GM23338 (cell line): Measurements from ENCODE around the gene SNX10. TPM values are rescaled to one million over a fixed set of nuclear protein-coding genes. Genes with fewer than 3 reads are reported as not detected.

Source experiments
- ATAC-seq: fragments of 200-7000 bp; cut with Tn5 transposase; 3 replicates; pipeline ENCODE4 v1.9.1; 2020
- DNase-seq: peaks from one replicate; pipeline ENCODE4 v3.0.0-alpha.2; 2015; ENCODE audit warnings: low spot score
- H2AFZ ChIP-seq: fragments of 200-600 bp; sonication (generic); 2 replicates; pipeline ENCODE4 v1.8.0; 2016; ENCODE audit warnings: antibody characterized with exemption, mild to moderate bottlenecking, moderate library complexity
- H3F3A ChIP-seq: fragments of 200-600 bp; sonication (generic); replicated peaks from 2 replicates; pipeline ENCODE4 v1.8.0; 2017; ENCODE audit warnings: antibody characterized with exemption, mixed run types, low read depth
- H3K27ac ChIP-seq: fragments of 200-600 bp; sonication (generic); 2 replicates; pipeline ENCODE4 v1.6.1; 2016; ENCODE audit warnings: low read depth
- H3K27me3 ChIP-seq: fragments of 200-600 bp; sonication (generic); 2 replicates; pipeline ENCODE4 v1.8.0; 2016; ENCODE audit warnings: mild to moderate bottlenecking, mixed run types, moderate library complexity; ENCODE audit not compliant: insufficient read depth
- H3K36me3 ChIP-seq: fragments of 200-600 bp; sonication (generic); 2 replicates; pipeline ENCODE4 v1.8.0; 2016; ENCODE audit warnings: mild to moderate bottlenecking; ENCODE audit not compliant: insufficient read depth
- H3K4me1 ChIP-seq: fragments of 200-600 bp; sonication (generic); 2 replicates; pipeline ENCODE4 v1.8.0; 2016; ENCODE audit warnings: mild to moderate bottlenecking, moderate library complexity; ENCODE audit not compliant: insufficient read depth
- H3K4me2 ChIP-seq: fragments of 200-600 bp; sonication (generic); 2 replicates; pipeline ENCODE4 v1.7.1; 2017; ENCODE audit warnings: mixed run types
- H3K4me3 ChIP-seq: fragments of 200-600 bp; sonication (generic); 2 replicates; pipeline ENCODE4 v1.6.1; 2016; ENCODE audit warnings: mixed run types
- H3K79me2 ChIP-seq: fragments of 200-600 bp; sonication (generic); replicated peaks from 2 replicates; pipeline ENCODE4 v1.8.0; 2017; ENCODE audit warnings: mild to moderate bottlenecking; ENCODE audit not compliant: insufficient read depth
- H3K9me2 ChIP-seq: fragments of 200-600 bp; sonication (generic); 2 replicates; pipeline ENCODE4 v1.8.0; 2017; ENCODE audit not compliant: insufficient read depth
- H4K20me1 ChIP-seq: fragments of 200-600 bp; sonication (generic); replicated peaks from 2 replicates; pipeline ENCODE4 v1.8.0; 2017; ENCODE audit warnings: mild to moderate bottlenecking; ENCODE audit not compliant: insufficient read depth
- H3K27ac Mint-ChIP-seq: 2 replicates; pipeline ENCODE4 v1.8.0; 2020; ENCODE audit warnings: inconsistent platforms, mild to moderate bottlenecking, moderate library complexity, mixed read lengths
- H3K27me3 Mint-ChIP-seq: 3 replicates; pipeline ENCODE4 v1.8.0; 2022; ENCODE audit warnings: low read depth, mild to moderate bottlenecking, moderate library complexity, mixed read lengths, inconsistent platforms; ENCODE audit not compliant: insufficient read depth, poor library complexity
- H3K36me3 Mint-ChIP-seq: 3 replicates; pipeline ENCODE4 v1.8.0; 2021; ENCODE audit warnings: low read depth, mild to moderate bottlenecking, inconsistent platforms, moderate library complexity, mixed read lengths
- H3K4me1 Mint-ChIP-seq: 3 replicates; pipeline ENCODE4 v1.8.0; 2020; ENCODE audit warnings: mild to moderate bottlenecking, inconsistent platforms, mixed read lengths
- H3K4me3 Mint-ChIP-seq: 3 replicates; pipeline ENCODE4 v1.8.0; 2021; ENCODE audit warnings: moderate library complexity, mild to moderate bottlenecking, inconsistent platforms, mixed read lengths
- H3K9me3 Mint-ChIP-seq: 3 replicates; pipeline ENCODE4 v1.8.0; 2020; ENCODE audit warnings: moderate library complexity, mild to moderate bottlenecking, inconsistent platforms, mixed read lengths
- ETS1 ChIP-seq: IDR thresholded peaks from 2 replicates; pipeline ENCODE4 v1.6.1; 2016; ENCODE audit warnings: antibody characterized with exemption
- JUNB ChIP-seq: IDR thresholded peaks from one replicate; pipeline ENCODE4 v1.6.1; 2016; ENCODE audit warnings: antibody characterized with exemption; ENCODE audit not compliant: unreplicated experiment
- NANOG ChIP-seq: IDR thresholded peaks from 2 replicates; pipeline ENCODE4 v1.6.1; 2016; ENCODE audit warnings: antibody characterized with exemption, borderline replicate concordance
- POLR2AphosphoS5 ChIP-seq: IDR thresholded peaks from 2 replicates; pipeline ENCODE4 v1.6.1; 2016; ENCODE audit warnings: antibody characterized with exemption, low read depth
- STAT1 ChIP-seq: IDR thresholded peaks from one replicate; pipeline ENCODE4 v1.6.1; 2016; ENCODE audit warnings: antibody characterized with exemption; ENCODE audit not compliant: unreplicated experiment
- ZNF114 ChIP-seq: fragments of 250-450 bp; sonication (Bioruptor Pico); IDR thresholded peaks from 2 replicates; pipeline ENCODE4 v1.5.0; 2020; ENCODE audit warnings: mild to moderate bottlenecking, moderate library complexity
- ZNF331 ChIP-seq: fragments of 250-450 bp; sonication (Bioruptor Pico); IDR thresholded peaks from 2 replicates; pipeline ENCODE4 v1.5.0; 2020; ENCODE audit warnings: low read depth, mild to moderate bottlenecking, moderate library complexity
- ZNF462 ChIP-seq: fragments of 250-450 bp; sonication (Bioruptor Pico); IDR thresholded peaks from 2 replicates; pipeline ENCODE4 v1.5.0; 2020; ENCODE audit warnings: mild to moderate bottlenecking, moderate library complexity
- polyA plus RNA-seq: library from polyadenylated mRNA; unstranded; fragments of >200 nt; fragmentation: Nextera tagmentation; extraction: Ambion mirVana; gene quantifications from 2 replicates; pipeline ENCODE4 v1.2.1, GENCODE V29; 2016
- total RNA-seq: library from RNA; depleted of rRNA; stranded (reverse); fragments of >200 nt; shearing (Covaris generic); gene quantifications from 2 replicates; pipeline ENCODE4 v1.2.3, GENCODE V29; 2014
- TF ChIP-seq, protein P1 (sequence below), 2 experiments: fragments of 200-600 bp in 1 of 2; sonication (generic) in 1 of 2; conservative IDR thresholded peaks; 2 replicates each; pipeline versions ENCODE4 v1.5.1 to v1.6.1; 2016 to 2017; ENCODE audit warnings: antibody characterized with exemption in 2 of 2, low read depth in 2 of 2, mild to moderate bottlenecking in 2 of 2, moderate library complexity in 1 of 2
- TF ChIP-seq, protein P2 (sequence below): IDR thresholded peaks from one replicate; pipeline ENCODE4 v1.6.1; 2018; ENCODE audit warnings: antibody characterized with exemption; ENCODE audit not compliant: unreplicated experiment

SNX10 gene
- total and polyA plus RNA-seq, 2 experiments from 2014 or later = 15.8 to 17.8 TPM

- TF ChIP-seq, protein P1, sequence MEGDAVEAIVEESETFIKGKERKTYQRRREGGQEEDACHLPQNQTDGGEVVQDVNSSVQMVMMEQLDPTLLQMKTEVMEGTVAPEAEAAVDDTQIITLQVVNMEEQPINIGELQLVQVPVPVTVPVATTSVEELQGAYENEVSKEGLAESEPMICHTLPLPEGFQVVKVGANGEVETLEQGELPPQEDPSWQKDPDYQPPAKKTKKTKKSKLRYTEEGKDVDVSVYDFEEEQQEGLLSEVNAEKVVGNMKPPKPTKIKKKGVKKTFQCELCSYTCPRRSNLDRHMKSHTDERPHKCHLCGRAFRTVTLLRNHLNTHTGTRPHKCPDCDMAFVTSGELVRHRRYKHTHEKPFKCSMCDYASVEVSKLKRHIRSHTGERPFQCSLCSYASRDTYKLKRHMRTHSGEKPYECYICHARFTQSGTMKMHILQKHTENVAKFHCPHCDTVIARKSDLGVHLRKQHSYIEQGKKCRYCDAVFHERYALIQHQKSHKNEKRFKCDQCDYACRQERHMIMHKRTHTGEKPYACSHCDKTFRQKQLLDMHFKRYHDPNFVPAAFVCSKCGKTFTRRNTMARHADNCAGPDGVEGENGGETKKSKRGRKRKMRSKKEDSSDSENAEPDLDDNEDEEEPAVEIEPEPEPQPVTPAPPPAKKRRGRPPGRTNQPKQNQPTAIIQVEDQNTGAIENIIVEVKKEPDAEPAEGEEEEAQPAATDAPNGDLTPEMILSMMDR (conservative IDR thresholded peaks at IDR 0.05; ENCODE audit: low read depth in 2 of 2) = no peak
These were observed 29.8 kb downstream of the SNX10 start (continued) for GRCh38 chr7:26321435-26321834.

DNA sequence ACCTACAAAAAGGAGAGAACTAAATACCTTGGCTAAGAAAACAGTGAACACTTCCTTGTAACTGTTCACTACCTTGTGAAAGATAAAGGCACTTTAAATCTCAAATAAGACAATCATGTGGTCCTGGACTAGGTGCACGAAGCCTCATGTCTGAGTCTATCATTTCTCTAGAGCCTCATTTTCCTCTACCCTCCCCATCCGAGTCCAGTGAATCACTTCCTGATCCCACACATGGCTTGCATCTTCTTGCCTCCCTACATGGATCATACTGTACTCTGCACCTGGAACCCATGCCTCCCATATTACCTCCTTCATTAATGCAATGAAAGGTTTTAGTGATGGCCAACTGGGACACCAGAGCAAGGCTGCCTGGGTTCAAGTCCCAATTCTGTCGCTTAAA, 34.5 kb downstream of the SNX10 start:
- peaks cover 9% of the 10 kb centered on the region for H3K27me3 Mint-ChIP-seq
- 0 out of 3 replicates have a peak, but pooled peaks cover 3% of the 10 kb centered on the region for H3K36me3 Mint-ChIP-seq
- Histone ChIP-seq H3K79me2 (no peaks in the 10 kb centered on the region), H3K4me2 (no peak overlapping the region), H2AFZ (no peak overlapping the region), H3K4me3 (no peak overlapping the region), H4K20me1 (no peaks in the 10 kb centered on the region), H3K27ac (no peak overlapping the region), H3K9me2 (0 out of 2 replicates have a peak, but pooled peaks cover 3% of the 10 kb centered on the region), H3K36me3 (no peaks in the 10 kb centered on the region), H3F3A (no peaks in the 10 kb centered on the region), H3K27me3 (no peaks in the 10 kb centered on the region), H3K4me1 (no peaks in the 10 kb centered on the region)
- no peak for DNase-seq
- ATAC-seq = no peak
- H3K4me3 Mint-ChIP-seq = no peak overlapping the region
- H3K9me3 Mint-ChIP-seq = no peaks in the 10 kb centered on the region; the same call in 1 of the 3 replicates
- no peaks in the 10 kb centered on the region; the same call in 1 of the 3 replicates for H3K4me1 Mint-ChIP-seq
- H3K27ac Mint-ChIP-seq = no peak overlapping the region
- TF ChIP-seq POLR2AphosphoS5 (no peak), ETS1 (no peak), JUNB (no peak), ZNF114 (CRISPR knock-in tag) (no peak), ZNF331 (CRISPR knock-in tag) (no peak), STAT1 (no peak), NANOG (no peak), ZNF462 (CRISPR knock-in tag) (no peak)
- TF ChIP-seq, protein P2, sequence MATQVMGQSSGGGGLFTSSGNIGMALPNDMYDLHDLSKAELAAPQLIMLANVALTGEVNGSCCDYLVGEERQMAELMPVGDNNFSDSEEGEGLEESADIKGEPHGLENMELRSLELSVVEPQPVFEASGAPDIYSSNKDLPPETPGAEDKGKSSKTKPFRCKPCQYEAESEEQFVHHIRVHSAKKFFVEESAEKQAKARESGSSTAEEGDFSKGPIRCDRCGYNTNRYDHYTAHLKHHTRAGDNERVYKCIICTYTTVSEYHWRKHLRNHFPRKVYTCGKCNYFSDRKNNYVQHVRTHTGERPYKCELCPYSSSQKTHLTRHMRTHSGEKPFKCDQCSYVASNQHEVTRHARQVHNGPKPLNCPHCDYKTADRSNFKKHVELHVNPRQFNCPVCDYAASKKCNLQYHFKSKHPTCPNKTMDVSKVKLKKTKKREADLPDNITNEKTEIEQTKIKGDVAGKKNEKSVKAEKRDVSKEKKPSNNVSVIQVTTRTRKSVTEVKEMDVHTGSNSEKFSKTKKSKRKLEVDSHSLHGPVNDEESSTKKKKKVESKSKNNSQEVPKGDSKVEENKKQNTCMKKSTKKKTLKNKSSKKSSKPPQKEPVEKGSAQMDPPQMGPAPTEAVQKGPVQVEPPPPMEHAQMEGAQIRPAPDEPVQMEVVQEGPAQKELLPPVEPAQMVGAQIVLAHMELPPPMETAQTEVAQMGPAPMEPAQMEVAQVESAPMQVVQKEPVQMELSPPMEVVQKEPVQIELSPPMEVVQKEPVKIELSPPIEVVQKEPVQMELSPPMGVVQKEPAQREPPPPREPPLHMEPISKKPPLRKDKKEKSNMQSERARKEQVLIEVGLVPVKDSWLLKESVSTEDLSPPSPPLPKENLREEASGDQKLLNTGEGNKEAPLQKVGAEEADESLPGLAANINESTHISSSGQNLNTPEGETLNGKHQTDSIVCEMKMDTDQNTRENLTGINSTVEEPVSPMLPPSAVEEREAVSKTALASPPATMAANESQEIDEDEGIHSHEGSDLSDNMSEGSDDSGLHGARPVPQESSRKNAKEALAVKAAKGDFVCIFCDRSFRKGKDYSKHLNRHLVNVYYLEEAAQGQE = no peak
- TF ChIP-seq, protein P1 (conservative IDR thresholded peaks at IDR 0.05; ENCODE audit: low read depth in 2 of 2) = no peak
